H1 (cell line): ENCODE measurements around the gene GALT. TPM values are rescaled to one million over a fixed set of nuclear protein-coding genes. Genes with fewer than 3 reads are reported as not detected.

Source experiments
- CTCF ChIA-PET: fragments of 300-600 bp; sonication (Branson Sonifier 250); formaldehyde crosslinking; loops from one replicate; lab custom pipeline; 2021; ENCODE audit not compliant: partially characterized antibody; lab: Charles Lee
- POLR2A ChIA-PET: fragments of 300-600 bp; sonication (Branson Sonifier 250); formaldehyde crosslinking; loops from one replicate; lab custom pipeline; 2021; ENCODE audit warnings: inconsistent platforms; ENCODE audit not compliant: partially characterized antibody; lab: Charles Lee
- DNase-seq, 2 experiments: peaks; one replicate each; pipeline versions ENCODE4 v3.0.0 to v3.0.0-alpha.2; 2010 to 2022; ENCODE audit warnings: low spot score in 2 of 2, low read depth in 1 of 2, mixed read lengths in 1 of 2
- FAIRE-seq: peaks from 2 replicates; lab custom pipeline; 2011; peaks lifted over from hg19 to GRCh38; lab: Jason Lieb, UNC
- H2AFZ ChIP-seq: 2 replicates; pipeline ENCODE4 v1.8.1; 2012; ENCODE audit warnings: low read length, inconsistent platforms
- H2AK5ac ChIP-seq: 2 replicates; pipeline ENCODE4 v1.6.1; 2013; ENCODE audit warnings: low read depth, low read length
- H2BK120ac ChIP-seq: replicated peaks from 2 replicates; pipeline ENCODE3; 2013; ENCODE audit warnings: low read depth, low read length, inconsistent platforms
- H2BK12ac ChIP-seq: 2 replicates; pipeline ENCODE4 v1.6.1; 2013; ENCODE audit warnings: low read depth, low read length
- H2BK15ac ChIP-seq: 2 replicates; pipeline ENCODE4 v1.6.1; 2013; ENCODE audit warnings: low read length
- H2BK20ac ChIP-seq: 2 replicates; pipeline ENCODE4 v1.6.1; 2013; ENCODE audit warnings: low read length
- H2BK5ac ChIP-seq: 2 replicates; pipeline ENCODE4 v1.6.1; 2013; ENCODE audit warnings: low read depth, low read length
- H3K14ac ChIP-seq: 2 replicates; pipeline ENCODE4 v1.6.1; 2013; ENCODE audit warnings: inconsistent platforms; ENCODE audit not compliant: insufficient read length
- H3K18ac ChIP-seq: 2 replicates; pipeline ENCODE4 v1.6.1; 2013; ENCODE audit warnings: low read length; ENCODE audit errors: extremely low read depth
- H3K23ac ChIP-seq: 2 replicates; pipeline ENCODE4 v1.6.1; 2013; ENCODE audit warnings: inconsistent platforms; ENCODE audit not compliant: insufficient read length
- H3K23me2 ChIP-seq: 2 replicates; pipeline ENCODE4 v1.6.1; 2013; ENCODE audit warnings: low read depth, low read length
- H3K27ac ChIP-seq: 2 replicates; pipeline ENCODE4 v1.6.1; 2011; ENCODE audit warnings: low read depth, low read length, inconsistent platforms
- H3K27me3 ChIP-seq, 4 experiments: replicated peaks in 1 of 4; 1 replicate in 1 of 4; 2 replicates in 3 of 4; pipeline versions ENCODE4 v1.6.1 to v1.8.1; 2011 to 2013; ENCODE audit warnings: low read length in 3 of 4, mild to moderate bottlenecking in 3 of 4, inconsistent platforms in 2 of 4, mixed read lengths in 2 of 4, moderate library complexity in 1 of 4; ENCODE audit not compliant: control insufficient read depth in 3 of 4, insufficient read depth in 3 of 4; ENCODE audit errors: extremely low read depth in 1 of 4
- H3K36me3 ChIP-seq, 4 experiments: 2 replicates each; pipeline versions ENCODE4 v1.6.1 to v1.8.1; 2011 to 2013; ENCODE audit warnings: mild to moderate bottlenecking in 4 of 4, low read length in 3 of 4, moderate library complexity in 2 of 4, control low read depth in 1 of 4, inconsistent platforms in 1 of 4; ENCODE audit not compliant: insufficient read depth in 4 of 4, control insufficient read depth in 2 of 4
- H3K4ac ChIP-seq: replicated peaks from 2 replicates; pipeline ENCODE3; 2013; ENCODE audit warnings: low read length, low read depth, mixed read lengths, inconsistent platforms; ENCODE audit not compliant: insufficient read length
- H3K4me1 ChIP-seq, 4 experiments: replicated peaks in 1 of 4; 1 replicate in 1 of 4; 2 replicates in 3 of 4; pipeline versions ENCODE4 v1.6.1 to v1.8.1; 2011 to 2013; ENCODE audit warnings: low read length in 3 of 4, inconsistent platforms in 2 of 4, mixed read lengths in 1 of 4; ENCODE audit not compliant: insufficient read depth in 4 of 4, control insufficient read depth in 3 of 4
- H3K4me2 ChIP-seq, 2 experiments: 2 replicates each; pipeline versions ENCODE4 v1.6.1 to v1.8.1; 2011 to 2013; ENCODE audit warnings: low read depth in 2 of 2, low read length in 2 of 2, control low read depth in 1 of 2, inconsistent platforms in 1 of 2, mild to moderate bottlenecking in 1 of 2; ENCODE audit not compliant: insufficient read depth in 1 of 2
- H3K4me3 ChIP-seq, 4 experiments: fragments of 200-600, 300-600 bp in 1 of 4; sonication (generic), shearing (Covaris generic), sonication (Bioruptor Twin) in 1 of 4; 2 replicates each; pipeline versions ENCODE4 v1.5.1 to v1.8.1; 2011 to 2016; ENCODE audit warnings: low read length in 4 of 4, low read depth in 3 of 4, control low read depth in 2 of 4, inconsistent platforms in 2 of 4, mild to moderate bottlenecking in 2 of 4, mixed read lengths in 1 of 4, moderate library complexity in 1 of 4; ENCODE audit not compliant: insufficient read depth in 2 of 4; ENCODE audit errors: extremely low read depth in 1 of 4
- H3K56ac ChIP-seq: replicated peaks from 2 replicates; pipeline ENCODE3; 2013; ENCODE audit warnings: low read depth, mild to moderate bottlenecking, mixed read lengths, low read length, inconsistent platforms; ENCODE audit not compliant: insufficient read length
- H3K79me1 ChIP-seq: 2 replicates; pipeline ENCODE4 v1.6.1; 2013; ENCODE audit warnings: low read depth, low read length, control low read depth
- H3K79me2 ChIP-seq, 2 experiments: 2 replicates each; pipeline versions ENCODE4 v1.6.1 to v1.8.1; 2012 to 2013; ENCODE audit warnings: low read length in 2 of 2, mild to moderate bottlenecking in 2 of 2, inconsistent platforms in 1 of 2; ENCODE audit not compliant: insufficient read depth in 2 of 2, control insufficient read depth in 1 of 2
- H3K9ac ChIP-seq, 4 experiments: replicated peaks in 1 of 4; 1 replicate in 1 of 4; 2 replicates in 3 of 4; pipeline versions ENCODE4 v1.6.1 to v1.8.1; 2011 to 2013; ENCODE audit warnings: low read depth in 3 of 4, low read length in 3 of 4, control low read depth in 2 of 4, mild to moderate bottlenecking in 2 of 4, moderate library complexity in 2 of 4, inconsistent platforms in 1 of 4; ENCODE audit errors: extremely low read depth in 1 of 4
- H3K9me3 ChIP-seq, 2 experiments: 2 replicates each; pipeline versions ENCODE4 v1.6.1 to v1.8.1; 2012 to 2013; ENCODE audit warnings: mild to moderate bottlenecking in 2 of 2, moderate library complexity in 2 of 2, control low read depth in 1 of 2, inconsistent platforms in 1 of 2, low read depth in 1 of 2, low read length in 1 of 2, mixed read lengths in 1 of 2; ENCODE audit not compliant: insufficient read depth in 2 of 2
- H4K20me1 ChIP-seq, 2 experiments: replicated peaks in 1 of 2; 2 replicates each; pipeline versions ENCODE3 to v1.8.1; 2011 to 2013; ENCODE audit warnings: inconsistent platforms in 2 of 2, low read length in 2 of 2, mild to moderate bottlenecking in 1 of 2; ENCODE audit not compliant: insufficient read depth in 2 of 2, control insufficient read depth in 1 of 2
- H4K5ac ChIP-seq: 2 replicates; pipeline ENCODE4 v1.6.1; 2013; ENCODE audit warnings: low read length, low read depth, mixed read lengths, inconsistent platforms; ENCODE audit not compliant: insufficient read length
- H4K8ac ChIP-seq: 2 replicates; pipeline ENCODE4 v1.8.0; 2013; ENCODE audit warnings: mild to moderate bottlenecking, moderate library complexity, low read length, inconsistent platforms; ENCODE audit not compliant: insufficient read depth; ENCODE audit errors: extremely low read depth
- H4K91ac ChIP-seq: replicated peaks from 2 replicates; pipeline ENCODE3; 2013; ENCODE audit warnings: low read length, mixed read lengths, inconsistent platforms; ENCODE audit not compliant: insufficient read length
- ASH2L ChIP-seq: fragments of 200-600, 300-600 bp; sonication (generic); IDR thresholded peaks from one replicate; pipeline ENCODE4 v1.7.1; 2017; ENCODE audit warnings: low read length
- CEBPB ChIP-seq: IDR thresholded peaks from 2 replicates; pipeline ENCODE4 v1.6.1; 2012; ENCODE audit warnings: low read depth, low read length
- EP300 ChIP-seq, 2 experiments: IDR thresholded peaks; 1 replicate in 1 of 2; 2 replicates in 1 of 2; pipeline ENCODE4 v1.6.1; 2011 to 2012; ENCODE audit warnings: low read depth in 2 of 2, low read length in 2 of 2, mild to moderate bottlenecking in 2 of 2, borderline replicate concordance in 1 of 2, inconsistent platforms in 1 of 2, moderate library complexity in 1 of 2
- GTF2F1 ChIP-seq: IDR thresholded peaks from 2 replicates; pipeline ENCODE4 v1.6.1; 2012; ENCODE audit warnings: low read depth, low read length, improper control_type of control experiment, borderline replicate concordance
- JUN ChIP-seq: IDR thresholded peaks from 2 replicates; pipeline ENCODE4 v1.6.1; 2011; ENCODE audit warnings: low read depth, mild to moderate bottlenecking, improper control_type of control experiment, low read length
- KDM1A ChIP-seq: fragments of 200-600, 300-600 bp; sonication (generic); IDR thresholded peaks from 2 replicates; pipeline ENCODE4 v1.7.1; 2016; ENCODE audit warnings: mild to moderate bottlenecking, low read length, borderline replicate concordance
- RAD21 ChIP-seq, 2 experiments: IDR thresholded peaks in 1 of 2; conservative IDR thresholded peaks in 1 of 2; 2 replicates each; pipeline ENCODE4 v1.6.1; 2011; ENCODE audit warnings: low read depth in 2 of 2, low read length in 2 of 2, improper control_type of control experiment in 1 of 2, inconsistent platforms in 1 of 2, mild to moderate bottlenecking in 1 of 2, moderate library complexity in 1 of 2
- RBBP5 ChIP-seq: IDR thresholded peaks from 2 replicates; pipeline ENCODE4 v1.7.1; 2012; ENCODE audit warnings: low read depth, mild to moderate bottlenecking, inconsistent platforms, low read length, moderate library complexity, borderline replicate concordance
- SP1 ChIP-seq: IDR thresholded peaks from 2 replicates; pipeline ENCODE4 v1.6.1; 2011; ENCODE audit warnings: low read depth, low read length
- TCF12 ChIP-seq: IDR thresholded peaks from 2 replicates; pipeline ENCODE4 v1.6.1; 2011; ENCODE audit warnings: low read depth, mild to moderate bottlenecking, low read length
- TEAD4 ChIP-seq: IDR thresholded peaks from 2 replicates; pipeline ENCODE4 v1.6.1; 2012; ENCODE audit warnings: low read depth, low read length, inconsistent platforms, mixed read lengths
- ZNF274 ChIP-seq: IDR thresholded peaks from 2 replicates; pipeline ENCODE4 v1.7.0; 2012; ENCODE audit warnings: low read length, borderline replicate concordance; ENCODE audit errors: extremely low read depth
- polyA plus RNA-seq, 7 experiments: library from polyadenylated mRNA; depleted of rRNA in 3 of 7; stranded (reverse) in 5 of 7; unstranded in 2 of 7; fragments of >200 nt in 5 of 7; fragments of 200-250 nt in 2 of 7; gene quantifications; 1 replicate in 5 of 7; 2 replicates in 1 of 7; 4 replicates in 1 of 7; pipeline versions ENCODE4 v1.2.1 to v1.2.3, GENCODE V29; 2011 to 2013; ENCODE audit warnings: missing spikeins in 2 of 7, mixed read lengths in 2 of 7
- total RNA-seq: library from RNA; stranded (reverse); fragmentation: NEBNext Ultra II Directional; extraction: Animal tissue kit (Norgen Biotek cat#: 25700); gene quantifications from 2 replicates; pipeline ENCODE4 v1.2.1, GENCODE V29; 2021

Gene GALT
- total and polyA plus RNA-seq, 2 of the 8 experiments (the other 6 are each of a cell fraction or from before 2014, with no cell fraction given) = 21.9 to 50.6 TPM

- Histone ChIP-seq H3K27ac (no peak overlapping the region; the same call in 1 of the 2 replicates), H2BK15ac (peak overlapping the region; percentile 46; the same call in 1 of the 2 replicates), H4K20me1 (peaks cover 2 to 8% of the 10 kb centered on the region in 2 experiments), H3K79me2 (peaks cover 0 to 12% of the 10 kb centered on the region in 2 experiments; a peak in 1 of 4 replicates), H3K56ac (no peak overlapping the region), H2BK12ac (no peak overlapping the region), H3K9ac (peak overlapping the region in 1 of 4 experiments; percentile 18; a peak in 1 of 7 replicates), H2BK20ac (0 out of 2 replicates have a peak overlapping the region, but pooled peaks have one; percentile 72), H3K14ac (no peak overlapping the region), H3K4me2 (peak overlapping the region; percentile 52 to 59), H3K23ac (no peak overlapping the region), H2BK120ac (no peak overlapping the region), H3K23me2 (peaks cover 11% of the 10 kb centered on the region; the same call in 1 of the 2 replicates), H4K8ac (no peak overlapping the region), H4K91ac (no peak overlapping the region), H2BK5ac (no peak overlapping the region), H2AFZ (peak overlapping the region; percentile 75), H3K36me3 (peaks cover 3 to 20% (median 8%) of the 10 kb centered on the region in 4 experiments; a peak in 7 of 8 replicates), H3K4me3 (peak overlapping the region in 2 of 4 experiments; percentile 4 to 29; a peak in 2 of 8 replicates), H3K27me3 (no peaks in the 10 kb centered on the region; a peak in 1 of 7 replicates), H3K4me1 (peaks cover 3 to 17% (median 11%) of the 10 kb centered on the region in 4 experiments), H3K9me3 (no peaks in the 10 kb centered on the region), H3K4ac (no peak overlapping the region), H2AK5ac (no peak overlapping the region), H4K5ac (peak overlapping the region; percentile 34), H3K18ac (peak overlapping the region; percentile 6; the same call in 1 of the 2 replicates), H3K79me1 (peaks cover 6% of the 10 kb centered on the region; the same call in 1 of the 2 replicates)
- ChIA-PET POLR2A (interaction anchor here (0.7 to 10.6 kb wide), 6 partner anchors 10 to 32 kb away, joined by 3 to 92 read pairs (median 3); partner anchors contain the start of gene CCL27), CTCF (interaction anchor here (0.6 to 18.5 kb wide), 7 partner anchors 9 to 97 kb away, joined by 3 to 401 read pairs (median 5); partner anchors contain the start of genes CCL27, IL11RA, RPP25L and SIGMAR1)
- DNase-seq (no peak), FAIRE-seq (peak; percentile 48)
- TF ChIP-seq SP1 (peak; percentile 94), EP300 (IDR thresholded peaks at IDR 0.05; ENCODE audit: borderline replicate concordance in 1 of 2, low read depth in 2 of 2, low read length in 2 of 2) (peak in 1 of 2 experiments; percentile 64; a peak in 1 of 3 replicates), RBBP5 (peak; percentile 89), ZNF274 (no peak), ASH2L (peak; percentile 63), RAD21 (IDR thresholded peaks at IDR 0.05 in 1 of 2, conservative IDR thresholded peaks at IDR 0.05 in 1 of 2; ENCODE audit: low read depth in 2 of 2, low read length in 2 of 2) (peak in 1 of 2 experiments; percentile 2; a peak in 1 of 4 replicates), TCF12 (peak; percentile 95), CEBPB (peak; percentile 90), KDM1A (0 out of 2 replicates have a peak, but pooled peaks have one; percentile 12), GTF2F1 (no peak), TEAD4 (peak; percentile 60; the same call in 1 of the 2 replicates), JUN (no peak)
These were observed 1.6 kb upstream of the GALT start for GRCh38 chr9:34644766-34645314.
